Stimulated activated effector memory CD8-positive, alpha-beta T cell treated with anti-CD3 and anti-CD28 coated beads, Interleukin-12 subunit alpha, Interleukin-12 subunit beta, amount 100 ng/mL, for 72 hours (primary cell): ENCODE results near the gene UBL7.

Experiments
- ATAC-seq: fragments of 150-1000 bp; cut with Tn5 transposase; 2 replicates; pipeline ENCODE4 v1.10.0; 2021
- DNase-seq, 2 donors: peaks; one replicate each; pipeline ENCODE4 v3.0.0; 2021 to 2022; ENCODE audit warnings: low spot score in 2 of 2
- H3K27ac Mint-ChIP-seq: one replicate; pipeline ENCODE4 v1.8.0; 2022; ENCODE audit warnings: mild to moderate bottlenecking, mixed read lengths
- H3K36me3 Mint-ChIP-seq: one replicate; pipeline ENCODE4 v1.8.0; 2022; ENCODE audit warnings: mild to moderate bottlenecking, mixed read lengths
- H3K4me1 Mint-ChIP-seq: one replicate; pipeline ENCODE4 v1.8.0; 2022; ENCODE audit warnings: mixed read lengths
- H3K4me3 Mint-ChIP-seq: one replicate; pipeline ENCODE4 v1.8.0; 2022; ENCODE audit warnings: mild to moderate bottlenecking, mixed read lengths
- H3K9me3 Mint-ChIP-seq: one replicate; pipeline ENCODE4 v1.8.0; 2022; ENCODE audit warnings: mixed read lengths

UBL7 gene

DNA sequence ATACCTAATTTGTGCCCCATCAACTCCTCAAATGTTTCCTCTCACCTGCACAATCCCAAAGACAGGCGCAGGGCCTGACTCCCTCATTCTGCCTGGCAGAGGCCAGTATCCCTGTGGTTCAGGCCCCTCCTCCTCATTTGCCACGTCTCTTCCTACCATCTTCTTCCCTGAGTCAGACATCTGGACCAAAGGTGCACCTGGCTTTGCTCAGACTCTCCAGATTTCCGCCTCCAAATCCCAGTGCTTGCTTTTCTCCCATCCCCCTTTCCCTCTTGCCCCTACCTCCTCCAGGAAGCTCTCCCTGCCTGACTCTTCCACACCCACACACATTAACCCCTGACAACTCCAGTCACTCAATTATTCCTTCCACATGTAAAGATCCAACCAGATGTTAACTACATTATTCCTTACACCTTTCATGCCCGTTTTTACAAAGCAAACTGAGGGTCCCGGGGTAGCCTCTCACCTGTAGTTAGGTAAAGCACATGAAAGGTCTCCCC, 46.8 kb downstream of the UBL7 start:
- Mint-ChIP-seq H3K27ac (peak overlapping the region; percentile 44), H3K36me3 (peaks cover 99% of the 10 kb centered on the region), H3K4me1 (peaks cover 35% of the 10 kb centered on the region), H3K4me3 (no peak overlapping the region), H3K9me3 (no peaks in the 10 kb centered on the region)
- ATAC-seq (no peak), DNase-seq (no peak)

DNA sequence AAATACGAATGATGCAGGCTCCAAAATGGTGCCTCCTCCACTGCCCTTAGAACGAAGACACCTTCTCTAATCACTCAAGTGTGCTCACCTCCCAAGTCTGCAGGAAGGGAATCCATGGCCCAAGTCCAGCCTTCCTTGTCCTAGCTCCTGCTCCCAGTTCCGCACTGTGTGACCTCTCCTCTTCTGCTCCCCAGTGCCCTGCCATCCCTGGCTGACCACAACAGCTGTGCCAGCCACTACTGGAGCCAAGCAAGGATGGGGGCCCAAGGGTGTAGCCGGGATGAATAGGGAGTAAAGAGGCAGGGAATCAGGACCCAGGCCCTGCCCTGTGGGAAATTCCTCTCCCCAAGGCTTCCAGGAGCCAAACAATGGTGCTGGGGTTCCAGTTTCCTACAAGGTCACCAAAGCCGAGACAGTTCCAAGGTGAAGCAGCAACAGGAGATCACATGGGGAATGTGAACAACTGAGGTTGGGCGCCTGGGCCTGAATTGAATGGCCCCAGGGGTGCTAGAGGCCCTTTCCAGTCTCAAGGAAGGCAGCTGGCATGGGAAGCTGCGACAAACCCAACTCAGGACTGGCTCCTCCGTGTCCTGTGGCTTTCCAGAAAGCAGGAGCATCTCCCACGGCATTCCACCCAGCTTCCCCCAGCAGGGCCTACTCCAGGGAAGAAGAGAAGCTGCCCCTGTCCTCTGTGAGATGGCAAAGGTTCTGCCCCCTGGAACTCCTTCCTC, 47.4 kb downstream of the UBL7 start:
- Mint-ChIP-seq H3K4me1 (peaks cover 40% of the 10 kb centered on the region), H3K9me3 (no peaks in the 10 kb centered on the region), H3K4me3 (no peak overlapping the region), H3K27ac (peak overlapping the region; percentile 44), H3K36me3 (peaks cover 100% of the 10 kb centered on the region)
- DNase-seq (no peak), ATAC-seq (no peak)

DNA sequence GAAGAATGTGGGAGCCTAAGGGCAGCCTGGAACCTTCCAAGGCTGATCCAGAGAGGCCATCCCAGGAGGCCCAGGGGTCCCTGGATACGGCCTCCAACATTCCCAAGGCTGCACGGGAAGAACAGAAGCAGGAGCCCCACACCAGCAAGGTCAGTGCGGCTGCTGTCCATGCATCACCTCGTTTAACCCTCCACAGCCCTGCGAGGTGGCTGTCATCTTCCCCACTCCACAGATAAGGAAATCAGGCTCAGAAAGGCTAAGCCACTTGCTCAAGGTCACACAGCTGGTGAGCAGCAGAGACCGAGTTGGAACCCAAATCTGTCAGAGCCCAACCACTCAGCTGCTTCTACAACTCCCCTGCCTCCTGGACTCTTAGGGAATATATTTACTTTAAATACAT, 48.8 kb downstream of the UBL7 start:
- Mint-ChIP-seq H3K4me3 (no peak overlapping the region), H3K36me3 (peaks cover 90% of the 10 kb centered on the region)
- no peak for ATAC-seq

DNA sequence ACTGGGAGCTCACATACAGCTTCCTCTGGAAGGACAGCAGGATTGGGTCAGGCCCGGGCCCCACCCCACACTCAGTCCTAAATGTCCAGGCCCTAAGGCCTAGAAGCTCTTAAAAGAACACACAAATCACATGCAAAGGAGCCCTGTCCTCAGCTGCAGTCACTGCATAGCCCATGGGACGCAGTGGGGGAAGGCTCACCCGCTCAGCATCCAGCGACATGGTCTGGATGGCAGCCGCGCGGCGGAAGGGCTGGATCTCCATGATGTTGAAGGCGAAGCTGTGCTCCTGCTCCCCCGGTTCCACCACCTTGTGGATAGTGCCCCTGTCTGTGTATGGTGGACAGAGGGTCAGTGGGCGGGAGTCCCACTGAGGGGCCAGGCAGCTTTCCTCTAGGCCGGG, 49.3 kb downstream of the UBL7 start:
- H3K36me3 Mint-ChIP-seq, result peaks cover 87% of the 10 kb centered on the region
- no peak overlapping the region for H3K27ac Mint-ChIP-seq
- no peaks in the 10 kb centered on the region for H3K9me3 Mint-ChIP-seq
- H3K4me3 Mint-ChIP-seq, result no peak overlapping the region
- DNase-seq, result no peak
- peaks cover 50% of the 10 kb centered on the region for H3K4me1 Mint-ChIP-seq
- no peak for ATAC-seq

More for the DNA sequence above, 48.8 kb downstream of the UBL7 start:
- no peak for DNase-seq
- no peaks in the 10 kb centered on the region for H3K9me3 Mint-ChIP-seq
- H3K4me1 Mint-ChIP-seq, result peaks cover 50% of the 10 kb centered on the region
- H3K27ac Mint-ChIP-seq, result no peak overlapping the region

DNA sequence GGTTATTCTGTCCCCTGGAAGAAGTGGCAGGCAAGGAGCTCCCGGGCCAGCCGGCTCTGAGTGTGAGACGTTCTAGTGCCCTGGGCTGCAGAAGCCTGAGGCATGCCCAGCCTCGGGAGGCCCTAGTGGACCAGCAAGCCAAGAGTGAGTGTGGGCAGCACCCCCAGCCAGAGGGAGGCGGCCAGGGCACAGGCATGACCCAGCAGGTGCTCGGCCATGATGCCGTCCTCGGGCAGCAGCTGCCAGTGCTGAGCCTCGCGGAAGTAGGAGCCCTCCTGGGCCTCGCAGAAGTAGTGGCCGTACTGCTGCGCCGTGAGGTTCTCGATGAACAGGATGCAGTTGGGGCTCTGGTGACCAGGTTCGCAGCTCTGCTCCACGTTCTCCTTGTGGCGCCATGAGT, 50.5 kb downstream of the UBL7 start:
- no peak for DNase-seq
- Mint-ChIP-seq H3K36me3 (peaks cover 78% of the 10 kb centered on the region), H3K9me3 (no peaks in the 10 kb centered on the region), H3K4me1 (peaks cover 46% of the 10 kb centered on the region), H3K27ac (no peak overlapping the region), H3K4me3 (no peak overlapping the region)
- no peak for ATAC-seq

DNA sequence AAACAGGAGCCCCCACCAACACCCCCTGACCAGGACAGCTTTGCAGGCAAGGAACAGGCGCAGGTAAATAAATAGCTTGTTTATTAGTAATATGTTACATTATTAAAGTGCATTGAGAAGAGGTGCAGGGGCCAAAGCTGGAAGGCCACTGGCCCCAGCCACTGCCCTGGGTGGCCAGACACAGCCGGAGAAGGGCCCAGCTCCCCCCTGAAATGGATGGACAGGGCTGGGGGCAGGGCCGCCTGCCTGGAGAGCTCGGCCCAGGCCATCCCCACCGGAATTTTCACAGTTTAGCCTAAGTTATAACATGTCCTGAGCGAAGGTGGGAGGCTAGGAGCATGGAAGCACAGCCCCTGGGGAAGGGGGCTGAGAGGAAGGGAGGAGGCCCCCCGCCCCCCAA, 51.7 kb downstream of the UBL7 start:
- peaks cover 65% of the 10 kb centered on the region for H3K36me3 Mint-ChIP-seq
- ATAC-seq, result no peak

DNA sequence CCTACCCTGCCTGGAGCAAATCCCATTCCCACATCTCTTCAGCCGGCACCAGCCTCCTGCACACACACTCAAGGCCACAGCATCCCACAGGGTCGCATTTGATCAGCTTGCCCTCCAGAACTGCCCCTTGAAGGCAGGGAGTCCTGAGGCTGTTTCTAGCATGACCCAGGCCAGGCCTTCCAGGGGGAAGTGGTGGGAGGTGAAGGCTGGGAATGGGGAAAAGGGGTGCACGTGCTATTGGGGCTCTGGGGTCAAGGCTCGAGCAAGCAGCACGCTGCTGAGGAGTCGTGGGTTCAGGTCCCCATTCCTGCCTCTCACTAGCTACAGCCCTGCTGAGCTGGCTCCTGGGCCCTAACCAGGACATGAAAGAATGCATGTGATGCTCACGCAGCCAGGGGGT, 52.1 kb downstream of the UBL7 start:
- H3K36me3 Mint-ChIP-seq, result peaks cover 61% of the 10 kb centered on the region
- ATAC-seq (peak; percentile 3), DNase-seq (no peak)
- H3K4me1 Mint-ChIP-seq, result peaks cover 42% of the 10 kb centered on the region
- H3K9me3 Mint-ChIP-seq, result no peaks in the 10 kb centered on the region
- H3K27ac Mint-ChIP-seq, result peak overlapping the region; percentile 77
- H3K4me3 Mint-ChIP-seq, result no peak overlapping the region

More for the DNA sequence above, 51.7 kb downstream of the UBL7 start:
- Mint-ChIP-seq H3K4me3 (no peak overlapping the region), H3K27ac (peak overlapping the region; percentile 77), H3K9me3 (no peaks in the 10 kb centered on the region), H3K4me1 (peaks cover 41% of the 10 kb centered on the region)
- no peak for DNase-seq

DNA sequence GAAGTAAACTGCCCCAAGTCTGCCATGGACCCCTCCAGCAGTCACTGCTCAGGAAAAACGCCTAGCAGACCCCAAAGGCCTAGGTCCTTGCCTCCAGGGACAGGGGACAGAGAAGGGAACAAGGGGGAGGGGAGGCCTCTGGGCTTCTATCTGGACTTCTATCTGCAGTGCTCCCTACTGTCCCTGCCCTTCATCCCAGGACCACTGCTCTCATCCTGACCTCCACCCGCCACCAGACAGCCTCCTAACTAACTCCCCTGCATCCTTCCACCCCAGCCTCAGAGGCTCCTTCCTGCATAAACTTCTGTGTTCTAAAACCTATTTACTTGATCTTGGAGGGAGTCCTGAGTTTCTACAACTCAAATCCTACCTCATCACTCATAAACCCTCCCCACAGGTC, 52.6 kb downstream of the UBL7 start:
- H3K4me1 Mint-ChIP-seq, result peaks cover 46% of the 10 kb centered on the region
- DNase-seq, result no peak
- no peaks in the 10 kb centered on the region for H3K9me3 Mint-ChIP-seq
- peaks cover 57% of the 10 kb centered on the region for H3K36me3 Mint-ChIP-seq
- no peak overlapping the region for H3K4me3 Mint-ChIP-seq
- peak overlapping the region; percentile 77 for H3K27ac Mint-ChIP-seq
- ATAC-seq, result peak; percentile 4

DNA sequence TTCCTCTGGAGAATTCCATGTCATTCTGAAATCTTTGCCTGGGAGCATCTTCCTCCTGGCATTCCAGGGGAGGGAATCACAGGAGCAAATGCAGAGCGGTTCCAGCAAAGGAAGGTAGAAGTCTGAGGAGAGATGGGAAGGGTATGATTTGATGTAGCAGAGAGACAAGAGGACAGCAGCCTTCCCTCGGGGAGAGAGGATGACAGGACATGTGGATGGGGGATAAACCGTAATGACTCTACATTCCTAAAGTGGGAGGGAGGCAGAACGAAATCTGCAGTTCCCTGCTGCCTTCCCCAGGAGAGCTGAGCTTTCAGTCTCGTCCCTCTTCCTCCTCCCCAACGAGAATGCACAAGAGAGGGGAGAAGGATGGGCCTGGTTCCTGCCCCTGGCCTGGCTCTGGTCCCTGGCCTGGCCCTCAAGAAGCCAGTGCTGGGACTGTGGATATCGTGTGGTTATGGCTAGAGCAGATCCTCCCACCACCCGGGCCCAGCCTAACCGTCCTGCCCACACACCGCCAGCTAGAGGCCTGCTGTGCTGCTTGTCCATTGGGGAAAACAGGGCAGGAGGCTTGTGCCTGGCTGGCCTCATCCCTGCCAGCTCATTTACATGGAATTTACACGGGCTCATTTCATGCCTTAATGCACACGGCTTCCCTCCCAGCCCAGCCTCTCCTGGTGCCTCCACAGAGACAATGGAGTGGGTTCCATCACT, 53.8 kb downstream of the UBL7 start:
- Mint-ChIP-seq H3K4me3 (no peak overlapping the region), H3K4me1 (peaks cover 59% of the 10 kb centered on the region), H3K9me3 (no peaks in the 10 kb centered on the region), H3K36me3 (peaks cover 45% of the 10 kb centered on the region), H3K27ac (peak overlapping the region; percentile 77)
- ATAC-seq, result no peak
- DNase-seq, result no peak

DNA sequence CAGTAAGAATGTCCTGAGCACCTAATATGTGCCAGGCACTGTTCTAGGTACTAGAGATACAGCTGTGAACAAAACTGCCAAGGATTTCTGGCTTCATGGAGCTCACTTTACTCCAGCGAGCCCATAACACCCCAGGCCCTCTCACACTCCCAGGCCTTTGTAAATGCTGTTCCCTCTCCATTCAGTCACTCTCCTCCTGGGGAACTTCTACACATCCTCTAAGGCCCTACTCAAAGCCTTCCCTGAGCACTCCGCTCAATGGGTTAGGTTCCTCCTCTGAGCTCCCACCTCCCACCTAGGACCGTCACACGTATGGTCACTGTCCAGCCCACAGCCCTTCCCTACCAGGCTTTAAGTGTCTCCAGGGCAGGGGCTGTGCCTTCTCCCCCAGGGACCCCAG, 54.4 kb downstream of the UBL7 start:
- DNase-seq (no peak), ATAC-seq (no peak)
- Mint-ChIP-seq H3K4me3 (no peak overlapping the region), H3K9me3 (no peaks in the 10 kb centered on the region), H3K4me1 (peaks cover 63% of the 10 kb centered on the region), H3K36me3 (peaks cover 38% of the 10 kb centered on the region), H3K27ac (peak overlapping the region; percentile 77)

DNA sequence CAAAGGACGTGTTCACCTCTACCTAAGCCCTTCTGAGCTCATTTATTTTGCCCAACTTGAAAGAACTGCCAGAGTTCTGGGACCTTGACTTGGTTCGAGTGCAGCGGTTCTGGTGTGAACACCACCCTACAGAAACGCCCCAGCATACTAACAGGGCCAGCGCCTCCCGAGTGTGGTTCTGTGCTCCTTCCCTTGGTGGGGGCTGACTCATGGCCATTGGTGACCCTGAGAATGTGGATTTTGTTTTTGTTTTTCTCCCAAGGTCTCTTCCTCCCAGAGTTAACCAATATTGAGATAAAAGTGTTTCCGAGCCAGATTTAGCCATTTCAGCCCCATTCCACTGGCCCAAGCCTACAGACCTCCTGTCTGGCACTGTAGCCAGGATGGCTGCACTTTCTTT, 55.1 kb downstream of the UBL7 start:
- peaks cover 67% of the 10 kb centered on the region for H3K4me1 Mint-ChIP-seq
- peak overlapping the region; percentile 77 for H3K27ac Mint-ChIP-seq
- DNase-seq (no peak), ATAC-seq (no peak)
- no peaks in the 10 kb centered on the region for H3K9me3 Mint-ChIP-seq
- H3K4me3 Mint-ChIP-seq, result no peak overlapping the region
- H3K36me3 Mint-ChIP-seq, result peaks cover 31% of the 10 kb centered on the region

DNA sequence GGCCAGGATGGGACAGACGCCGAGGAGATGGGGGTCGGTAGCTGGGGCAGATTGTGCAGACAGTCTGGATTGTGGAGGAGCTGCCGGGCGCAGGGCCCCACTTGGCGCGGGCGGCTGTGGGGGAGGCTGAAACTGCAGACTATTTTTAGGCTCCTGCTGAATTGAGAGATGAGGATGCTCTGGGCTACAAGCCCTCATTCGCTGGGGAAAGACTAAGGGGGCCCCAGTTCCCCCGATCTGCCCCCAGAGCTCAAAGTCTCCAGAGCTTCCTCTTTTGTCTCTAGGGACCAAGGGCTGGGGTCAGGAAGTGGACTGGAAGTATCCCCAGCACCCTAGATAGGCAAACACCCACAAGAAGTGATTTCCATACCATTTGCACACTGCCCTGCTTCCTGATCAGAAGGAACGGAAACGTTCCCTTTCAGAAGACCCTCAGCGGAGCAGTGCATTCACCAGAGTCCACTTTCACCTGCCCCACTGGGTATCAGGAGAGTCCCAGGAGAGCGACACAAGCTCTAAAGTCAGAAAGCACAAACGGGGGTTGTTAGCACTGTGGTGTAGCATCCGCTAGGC, 56.9 kb downstream of the UBL7 start:
- Mint-ChIP-seq H3K36me3 (peaks cover 14% of the 10 kb centered on the region), H3K4me1 (peaks cover 82% of the 10 kb centered on the region), H3K9me3 (no peaks in the 10 kb centered on the region), H3K4me3 (peak overlapping the region; percentile 45), H3K27ac (peak overlapping the region; percentile 89)
- ATAC-seq (no peak), DNase-seq (no peak)

DNA sequence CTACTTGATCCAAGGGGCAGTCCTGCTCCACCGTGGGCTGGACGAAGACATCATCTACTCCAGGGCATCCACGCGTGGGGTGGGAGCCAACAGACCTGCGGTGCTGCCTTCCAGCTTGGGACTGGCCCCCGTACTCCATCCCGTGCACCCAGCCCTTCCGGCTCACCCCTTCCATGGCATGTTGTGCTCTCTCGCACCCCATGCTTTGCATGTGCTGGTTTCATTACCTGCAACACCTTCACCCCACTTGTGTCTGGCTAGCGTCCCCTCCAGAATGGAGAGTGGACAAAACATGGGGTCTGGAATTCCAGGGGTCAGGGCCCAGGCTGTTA, 57.4 kb downstream of the UBL7 start:
- DNase-seq, result no peak
- Mint-ChIP-seq H3K4me1 (peaks cover 81% of the 10 kb centered on the region), H3K36me3 (peaks cover 9% of the 10 kb centered on the region), H3K27ac (peak overlapping the region; percentile 89), H3K9me3 (no peaks in the 10 kb centered on the region), H3K4me3 (peak overlapping the region; percentile 45)
- no peak for ATAC-seq

DNA sequence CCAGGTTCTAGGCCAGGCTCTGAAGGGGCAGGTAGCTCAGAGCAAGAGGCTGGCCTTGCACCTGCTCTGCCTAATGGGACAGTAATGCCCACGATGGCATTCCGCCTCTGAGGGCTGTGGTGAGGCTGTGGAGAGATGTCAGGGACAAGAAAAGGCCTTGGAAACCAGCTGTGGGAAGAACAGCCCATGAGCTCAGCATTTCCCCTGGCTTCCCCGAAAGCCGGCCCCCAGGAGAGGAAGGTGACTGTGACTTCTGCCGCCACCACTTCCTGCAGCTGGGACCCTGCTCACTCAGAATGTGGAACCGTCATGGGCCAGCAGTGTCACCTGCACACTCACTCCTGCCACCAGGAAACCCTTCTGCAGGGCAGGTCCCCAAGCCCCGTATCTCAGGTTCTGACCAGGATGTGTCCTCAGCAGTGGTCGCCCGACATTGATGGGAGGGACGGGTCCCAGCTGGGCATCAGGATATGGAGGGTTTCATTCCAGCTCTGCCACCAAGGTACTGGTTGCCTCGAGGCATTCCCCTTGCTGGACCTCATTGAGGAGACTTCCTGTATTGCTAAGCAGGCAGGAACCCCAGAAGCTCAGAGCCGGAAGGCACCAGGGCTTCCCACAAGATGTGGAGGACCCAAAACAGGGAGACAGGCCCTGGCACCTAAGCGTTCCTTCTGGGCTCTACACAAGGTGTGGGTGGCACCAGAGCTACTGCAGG, 57.9 kb downstream of the UBL7 start:
- Mint-ChIP-seq H3K4me3 (peak overlapping the region; percentile 45), H3K27ac (peak overlapping the region; percentile 89), H3K4me1 (peaks cover 83% of the 10 kb centered on the region), H3K9me3 (no peaks in the 10 kb centered on the region), H3K36me3 (peaks cover 5% of the 10 kb centered on the region)
- ATAC-seq, result peak; percentile 90
- DNase-seq, result peak; percentile 66 to 90

DNA sequence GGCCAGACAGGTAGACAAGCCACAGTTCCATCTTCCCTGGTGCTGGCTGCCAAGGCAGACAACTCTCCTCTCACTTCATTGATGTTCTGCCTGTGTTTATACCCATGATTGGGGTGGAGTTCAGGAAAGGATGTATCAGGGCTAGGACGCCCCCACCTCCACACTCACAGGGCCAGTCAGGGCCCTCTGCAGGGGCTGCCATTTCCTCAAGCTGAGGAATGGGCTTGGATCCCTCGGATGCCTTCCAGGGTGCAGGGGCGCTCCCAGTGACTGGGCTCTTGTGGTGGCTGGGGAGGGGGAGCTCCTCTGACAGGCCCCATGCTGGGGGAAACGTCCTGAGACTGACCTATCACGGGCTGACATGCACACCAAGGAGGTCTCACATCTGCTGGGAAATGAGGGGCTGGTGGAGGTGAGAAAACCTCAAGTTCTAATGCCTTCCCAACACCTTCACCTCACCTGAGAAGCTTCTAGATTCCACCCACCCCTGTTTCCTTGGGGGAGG, 58.6 kb downstream of the UBL7 start:
- Mint-ChIP-seq H3K9me3 (no peaks in the 10 kb centered on the region), H3K4me1 (peaks cover 83% of the 10 kb centered on the region), H3K36me3 (peaks cover 5% of the 10 kb centered on the region), H3K27ac (peak overlapping the region; percentile 89), H3K4me3 (peak overlapping the region; percentile 45)
- ATAC-seq, result peak; percentile 1
- no peak for DNase-seq
